Common myeloid progenitor, CD34-positive (primary cell): ENCODE results near the gene KCTD15.
A peak's percentile ranks its signal among the peaks of the same experiment; 100 is the strongest.
"Not testable (repeated sequence)": the region's sequence is repeated elsewhere in the genome, so short reads cannot be mapped to it uniquely, and the experiment has no call there.

Experiments
- CTCF ChIA-PET: fragments of 350-600 bp; sonication (Branson Sonifier 250); formaldehyde crosslinking; loops from one replicate; lab custom pipeline; 2021; ENCODE audit warnings: antibody characterized with exemption; lab: Charles Lee
- POLR2A ChIA-PET: fragments of 350-600 bp; sonication (Branson Sonifier 250); formaldehyde crosslinking; loops from one replicate; lab custom pipeline; 2021; ENCODE audit warnings: antibody characterized with exemption; lab: Charles Lee
- DNase-seq, 3 donors: peaks; one replicate each; pipeline versions ENCODE4 v3.0.0 to v3.0.0-alpha.2; 2013
- H3K27ac ChIP-seq, 2 experiments: 1 replicate in 1 of 2; 2 replicates in 1 of 2; pipeline ENCODE4 v1.7.0; 2013; ENCODE audit warnings: inconsistent platforms in 2 of 2, low read length in 2 of 2, mild to moderate bottlenecking in 2 of 2, low read depth in 1 of 2, moderate library complexity in 1 of 2; ENCODE audit not compliant: severe bottlenecking in 2 of 2, insufficient read depth in 1 of 2, poor library complexity in 1 of 2
- H3K27me3 ChIP-seq, 5 experiments: replicated peaks in 2 of 5; 1 replicate in 3 of 5; 2 replicates in 2 of 5; pipeline versions ENCODE4 v1.6.1 to v1.7.0; 2013; ENCODE audit warnings: low read length in 4 of 5, mild to moderate bottlenecking in 2 of 5, moderate library complexity in 2 of 5, inconsistent platforms in 1 of 5; ENCODE audit not compliant: insufficient read depth in 5 of 5, control insufficient read depth in 4 of 5
- H3K36me3 ChIP-seq, 4 experiments: 1 replicate in 2 of 4; 2 replicates in 2 of 4; pipeline versions ENCODE4 v1.6.1 to v1.7.0; 2013; ENCODE audit warnings: low read length in 3 of 4, control low read depth in 1 of 4, mild to moderate bottlenecking in 1 of 4; ENCODE audit not compliant: control insufficient read depth in 4 of 4, insufficient read depth in 4 of 4
- H3K4me1 ChIP-seq, 4 experiments: 1 replicate in 3 of 4; 2 replicates in 1 of 4; pipeline versions ENCODE4 v1.6.1 to v1.7.1; 2013; ENCODE audit warnings: low read length in 3 of 4, mild to moderate bottlenecking in 3 of 4, control low read depth in 1 of 4, inconsistent platforms in 1 of 4, moderate library complexity in 1 of 4; ENCODE audit not compliant: control insufficient read depth in 4 of 4, insufficient read depth in 4 of 4; ENCODE audit errors: control extremely low read depth in 1 of 4
- H3K4me3 ChIP-seq, 7 experiments: 1 replicate in 4 of 7; 2 replicates in 3 of 7; pipeline versions ENCODE4 v1.5.1 to v1.7.0; 2013; ENCODE audit warnings: mild to moderate bottlenecking in 7 of 7, low read length in 6 of 7, moderate library complexity in 6 of 7, inconsistent platforms in 2 of 7, low read depth in 2 of 7, control low read depth in 1 of 7; ENCODE audit not compliant: insufficient read depth in 4 of 7, control insufficient read depth in 1 of 7; ENCODE audit errors: extremely low read depth in 1 of 7
- H3K9me3 ChIP-seq, 5 experiments: 1 replicate in 4 of 5; 2 replicates in 1 of 5; pipeline versions ENCODE4 v1.6.1 to v1.7.1; 2013; ENCODE audit warnings: low read length in 4 of 5, mild to moderate bottlenecking in 2 of 5, inconsistent platforms in 1 of 5, low read depth in 1 of 5, moderate library complexity in 1 of 5; ENCODE audit not compliant: control insufficient read depth in 4 of 5, insufficient read depth in 2 of 5; ENCODE audit errors: control extremely low read depth in 1 of 5
- WGBS: methylation state at CpG from one replicate; pipeline ENCODE4 v1.1.5; 2013; ENCODE audit not compliant: insufficient coverage; 5-methylcytosine and 5-hydroxymethylcytosine counted together

KCTD15 gene

GRCh38 chr19:33818411-33818810 lies 21.7 kb downstream of the KCTD15 start:
- no peaks in the 10 kb centered on the region for H3K9me3 ChIP-seq
- POLR2A ChIA-PET = interaction anchor here (0.7 to 1.7 kb wide), 2 partner anchors 22 to 558 kb away, joined by 5 to 12 read pairs; partner anchors contain the start of gene KCTD15
- WGBS = 100% methylated on average over 3 of the region's 4 CpGs
- no peak overlapping the region for H3K4me3 ChIP-seq
- DNase-seq = no peak
- H3K27me3 ChIP-seq = no peaks in the 10 kb centered on the region
- peaks cover 0 to 10% (median 0%) of the 10 kb centered on the region in 4 experiments for H3K36me3 ChIP-seq
- H3K4me1 ChIP-seq = peaks cover 3 to 55% (median 47%) of the 10 kb centered on the region in 4 experiments
- H3K27ac ChIP-seq = no peak overlapping the region
- CTCF ChIA-PET = interaction anchor here (1.2 to 3.5 kb wide), 5 partner anchors 14 to 180 kb away, joined by 5 to 13 read pairs (median 10); partner anchors contain the start of gene KCTD15

GRCh38 chr19:33819078-33819477 lies 22.4 kb downstream of the KCTD15 start:
- H3K27ac ChIP-seq, H3K27me3 ChIP-seq, H3K36me3 ChIP-seq, H3K9me3 ChIP-seq, DNase-seq: not testable (repeated sequence)
- ChIA-PET CTCF (interaction anchor here (1.4 to 3.5 kb wide), 7 partner anchors 15 to 179 kb away, joined by 3 to 13 read pairs (median 6); partner anchors contain the start of gene KCTD15), POLR2A (interaction anchor here (0.7 to 1.7 kb wide), 4 partner anchors 22 to 559 kb away, joined by 4 to 12 read pairs (median 6); partner anchors contain the start of gene KCTD15)
- peak overlapping the region in 3 of 7 experiments; percentile 63 to 78 (median 71) for H3K4me3 ChIP-seq
- 83% methylated on average over 3 of the region's 7 CpGs for WGBS
- H3K4me1 ChIP-seq = peaks cover 3 to 55% (median 47%) of the 10 kb centered on the region in 4 experiments

GRCh38 chr19:33819506-33819879 lies 22.8 kb downstream of the KCTD15 start:
- Histone ChIP-seq H3K27ac (peak overlapping the region in 1 of 2 experiments; percentile 61), H3K4me3 (peak overlapping the region in 6 of 7 experiments; percentile 53 to 78 (median 60)), H3K4me1 (peaks cover 3 to 55% (median 47%) of the 10 kb centered on the region in 4 experiments), H3K36me3 (no peaks in the 10 kb centered on the region), H3K27me3 (no peaks in the 10 kb centered on the region), H3K9me3 (no peaks in the 10 kb centered on the region)
- CTCF ChIA-PET = interaction anchor here (1.4 to 3.5 kb wide), 6 partner anchors 22 to 179 kb away, joined by 3 to 13 read pairs (median 6); partner anchors contain the start of gene KCTD15
- WGBS = 30% methylated on average over 10 of the region's 10 CpGs
- DNase-seq = no peak
- POLR2A ChIA-PET = interaction anchor here (0.6 to 1.7 kb wide), 4 partner anchors 23 to 315 kb away, joined by 4 to 12 read pairs (median 6); partner anchors contain the start of gene KCTD15

DNA sequence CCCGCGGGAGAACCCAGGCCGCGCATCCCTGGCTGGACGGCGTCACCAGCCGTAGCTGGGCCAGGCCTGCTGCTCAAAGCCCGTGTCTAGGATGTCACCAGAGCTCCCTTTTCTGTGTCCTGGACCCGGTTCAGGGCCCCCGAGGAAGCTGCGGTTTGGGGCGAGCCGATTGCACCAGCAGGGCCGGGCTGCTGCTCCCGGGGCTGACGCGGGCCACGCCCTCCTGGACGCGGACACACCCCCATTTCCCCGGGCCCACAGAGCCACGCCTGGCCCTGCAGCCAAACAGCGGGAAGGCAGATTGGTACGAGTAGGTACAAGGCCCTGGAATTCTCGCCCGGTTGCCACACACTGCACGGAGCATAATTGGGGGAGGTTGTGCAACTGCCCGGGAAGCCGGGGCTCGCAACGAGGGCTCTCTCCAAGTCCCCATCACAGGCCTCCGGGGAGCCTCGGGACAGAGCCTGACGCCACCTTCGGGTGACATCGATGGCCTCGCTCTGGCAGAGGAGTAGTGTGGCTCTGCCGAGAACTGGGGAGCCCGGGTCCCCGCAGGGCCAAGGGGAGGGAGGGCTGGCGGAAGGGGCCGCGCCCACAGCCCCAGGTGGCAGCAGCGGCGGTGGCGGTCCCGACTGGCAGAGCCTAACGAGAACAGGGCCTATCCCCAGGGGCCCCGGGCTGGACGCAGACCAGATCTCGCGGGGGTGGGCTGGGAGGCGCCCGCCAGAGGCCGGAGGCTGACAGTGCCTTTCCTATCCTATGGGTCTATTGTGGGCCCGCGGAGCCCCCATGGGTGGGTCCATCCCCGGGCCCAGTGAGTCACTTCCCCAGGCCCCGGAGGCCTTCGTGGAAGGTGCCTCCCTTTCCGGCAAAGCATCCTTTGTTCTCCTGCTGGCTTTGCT lies 23.5 kb downstream of the KCTD15 start:
- peak overlapping the region; percentile 30 to 78 (median 56) for H3K4me3 ChIP-seq
- peak; percentile 85 to 93 (median 92) for DNase-seq
- POLR2A ChIA-PET = interaction anchor here (0.6 to 1.7 kb wide), 5 partner anchors 23 to 517 kb away, joined by 4 to 12 read pairs (median 4); partner anchors contain the start of genes CEBPA and KCTD15
- 0% methylated on average over 56 of the region's 61 CpGs for WGBS
- H3K9me3 ChIP-seq = no peaks in the 10 kb centered on the region
- H3K4me1 ChIP-seq = peaks cover 3 to 54% (median 47%) of the 10 kb centered on the region in 4 experiments
- H3K27me3 ChIP-seq = no peaks in the 10 kb centered on the region
- CTCF ChIA-PET = interaction anchor here (1.0 to 3.5 kb wide), 8 partner anchors 17 to 178 kb away, joined by 3 to 13 read pairs (median 6); partner anchors contain the start of gene KCTD15
- no peaks in the 10 kb centered on the region for H3K36me3 ChIP-seq
- peak overlapping the region in 1 of 2 experiments; percentile 61 for H3K27ac ChIP-seq

- no peaks in the 10 kb centered on the region for H3K27me3 ChIP-seq
- H3K4me1 ChIP-seq = peaks cover 3 to 45% (median 35%) of the 10 kb centered on the region in 4 experiments
- ChIA-PET POLR2A (no interaction called here), CTCF (interaction anchor here (1.4 to 2.7 kb wide), 2 partner anchors 27 to 44 kb away, joined by 6 read pairs; no protein-coding TSS in a partner anchor)
- WGBS = 22% methylated on average over 1 of the region's 2 CpGs
- H3K4me3 ChIP-seq = no peak overlapping the region
- H3K27ac ChIP-seq = no peak overlapping the region
- H3K36me3 ChIP-seq = no peaks in the 10 kb centered on the region
- no peaks in the 10 kb centered on the region for H3K9me3 ChIP-seq
- DNase-seq = no peak
These were observed 25.2 kb downstream of the KCTD15 start for GRCh38 chr19:33821871-33822270.

GRCh38 chr19:33823341-33823740 lies 26.7 kb downstream of the KCTD15 start:
- Histone ChIP-seq H3K9me3 (no peaks in the 10 kb centered on the region), H3K27me3 (no peaks in the 10 kb centered on the region), H3K4me3 (no peak overlapping the region), H3K27ac (no peak overlapping the region), H3K36me3 (no peaks in the 10 kb centered on the region), H3K4me1 (peaks cover 3 to 35% (median 31%) of the 10 kb centered on the region in 4 experiments)
- CTCF ChIA-PET = interaction anchor here (1.1 to 2.7 kb wide), 3 partner anchors 13 to 46 kb away, joined by 3 to 6 read pairs (median 4); no protein-coding TSS in a partner anchor
- POLR2A ChIA-PET = no interaction called here
- no peak for DNase-seq
